NCI-H345 (cell line): ENCODE results near the gene WIZ.

Experiments
- DNase-seq: peaks from one replicate; lab custom pipeline; 2025; lab: John Stamatoyannopoulos, UW

WIZ gene

DNA sequence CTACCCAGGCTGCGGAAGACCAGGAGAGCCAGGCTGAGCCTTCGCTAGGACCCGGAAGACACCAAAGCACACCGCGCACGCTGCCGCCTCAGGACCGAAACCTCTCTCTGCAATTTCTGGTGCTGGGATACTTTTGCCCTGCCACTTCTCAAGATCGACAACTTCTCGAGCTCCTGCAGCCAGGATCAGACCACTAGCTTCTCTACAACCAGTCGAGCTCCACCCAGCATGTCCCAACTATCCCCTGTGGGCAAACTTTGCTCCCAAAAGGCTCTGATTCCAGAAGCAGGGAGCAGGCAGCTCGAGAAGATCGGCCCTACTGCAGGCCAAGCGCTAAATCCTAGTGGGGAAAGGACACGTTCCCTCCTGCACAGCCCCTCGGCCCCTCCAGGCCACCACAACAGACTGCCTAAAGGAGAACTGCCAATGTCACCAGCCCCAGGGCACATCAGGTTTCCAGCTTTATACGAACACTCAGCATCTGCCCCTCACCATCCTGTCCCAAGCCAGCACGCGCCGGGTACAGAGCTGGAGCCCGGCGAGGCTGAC lies 71.1 kb downstream of the WIZ start:
- peak; percentile 7 for DNase-seq

DNA sequence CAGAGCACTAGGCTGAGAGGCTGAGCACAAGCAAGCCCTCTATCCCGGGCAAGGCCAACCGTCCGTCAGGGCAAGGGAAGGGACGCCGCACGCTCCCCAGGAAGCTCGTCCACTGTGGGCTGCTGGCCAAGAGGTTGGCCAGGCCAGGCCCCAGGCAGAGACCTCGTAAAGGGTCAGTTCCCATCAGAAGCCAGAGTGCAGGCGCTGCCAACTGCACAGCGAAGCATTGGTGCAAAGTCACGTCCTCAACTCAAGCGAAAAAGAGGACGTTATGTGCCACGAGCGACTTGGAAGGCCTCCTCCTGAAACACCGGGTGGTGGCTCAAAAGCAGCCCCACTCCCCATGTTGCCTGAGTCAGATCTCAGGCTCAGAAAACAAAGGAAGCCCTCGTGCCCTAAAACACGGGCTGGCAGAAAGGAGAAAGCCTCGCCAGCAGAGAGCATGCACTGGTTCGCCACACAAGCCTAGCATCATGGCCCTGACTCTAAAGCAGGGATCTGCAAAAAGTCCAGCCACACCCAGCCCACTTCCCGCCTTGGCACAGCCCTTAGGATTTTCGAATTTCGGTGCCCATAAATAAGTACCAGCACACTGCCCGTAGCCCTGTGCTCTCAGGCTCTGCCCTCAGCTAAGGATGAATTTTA lies 74.8 kb downstream of the WIZ start:
- no peak for DNase-seq

DNA sequence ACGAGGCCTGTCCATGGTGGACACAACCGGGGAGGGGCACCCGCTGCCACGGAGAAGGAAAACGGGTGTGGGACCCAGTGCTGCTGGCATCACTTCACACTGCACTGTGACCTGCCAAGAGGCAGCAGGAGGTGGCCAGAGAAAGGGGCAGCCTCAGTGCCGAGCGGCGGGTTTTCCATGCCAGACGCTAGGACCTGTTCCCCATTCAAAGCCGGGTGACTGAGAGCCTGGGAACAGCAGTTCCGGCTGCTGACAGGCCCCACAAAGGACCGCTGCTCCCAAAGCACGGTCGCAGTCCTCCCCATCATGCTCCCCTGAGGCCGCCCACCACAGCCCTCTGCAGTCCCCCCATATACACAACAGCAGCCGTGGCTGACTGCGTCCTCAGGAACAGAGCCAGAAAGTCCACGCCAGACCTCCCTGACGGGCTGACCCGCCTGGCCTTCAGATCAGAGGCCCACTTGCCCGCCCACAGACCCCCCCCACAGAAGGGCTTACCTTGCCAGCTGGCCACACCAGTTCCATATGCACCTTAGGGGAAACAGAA lies 75.6 kb downstream of the WIZ start:
- no peak for DNase-seq

- no peak for DNase-seq
These were observed 76.1 kb downstream of the WIZ start for GRCh38 chr19:15373644-15374043.

GRCh38 chr19:15372891-15373301 lies 76.9 kb downstream of the WIZ start:
- no peak for DNase-seq

- no peak for DNase-seq
These were observed 77.3 kb downstream of the WIZ start for GRCh38 chr19:15372470-15372869.

DNA sequence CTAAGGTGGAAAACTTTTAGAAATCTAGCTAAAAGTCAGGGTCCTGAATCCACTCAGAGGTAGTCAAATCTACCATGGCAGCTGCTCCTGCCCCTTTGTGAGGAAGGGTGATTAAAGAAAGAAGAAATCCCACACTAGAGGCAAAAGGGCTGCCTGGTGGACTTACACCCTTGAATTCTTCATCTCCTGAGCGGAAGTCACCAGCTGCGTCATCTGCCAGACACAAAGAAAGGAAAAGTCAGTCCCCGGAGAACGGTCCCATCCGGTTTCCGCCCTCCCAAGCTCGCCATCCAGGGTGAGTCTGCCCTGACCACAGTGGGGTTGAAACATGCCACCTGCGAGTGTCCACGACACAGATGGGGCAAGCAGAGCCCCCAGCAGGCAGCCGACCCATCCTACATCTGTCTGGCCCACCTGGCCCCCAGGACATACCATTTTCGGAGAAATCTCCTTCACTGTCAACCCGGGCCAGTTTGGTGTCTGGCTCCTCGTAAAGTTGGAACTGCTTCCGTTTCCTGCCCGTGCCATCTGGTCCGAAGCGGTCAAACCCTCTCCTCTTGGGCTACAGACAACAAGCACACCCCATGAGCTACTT lies 77.9 kb downstream of the WIZ start:
- no peak for DNase-seq

DNA sequence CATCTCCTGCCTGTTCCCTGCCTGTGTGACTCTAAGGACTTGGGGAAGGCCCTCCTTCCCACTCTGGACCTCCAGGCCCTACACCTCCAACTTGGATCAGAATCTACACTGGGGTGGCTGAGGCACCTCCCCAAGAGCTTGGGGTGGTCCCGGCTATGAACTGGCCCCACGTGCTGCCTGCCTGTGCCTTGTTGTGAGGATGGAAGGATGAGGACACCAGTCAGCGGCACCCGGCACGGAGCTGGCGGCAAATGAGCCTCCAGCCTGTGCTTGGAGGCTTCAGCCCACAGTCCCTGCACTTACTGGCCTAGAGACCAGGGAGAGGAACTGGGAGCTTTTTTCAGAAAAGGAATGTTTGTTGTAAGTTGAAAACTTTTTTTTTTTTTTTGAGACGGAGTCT lies 78.6 kb downstream of the WIZ start:
- no peak for DNase-seq
